PC-9 (cell line): ENCODE measurements around the gene ZNF396. TPM values are rescaled to one million over a fixed set of nuclear protein-coding genes. Genes with fewer than 3 reads are reported as not detected.
A peak's percentile ranks its signal among the peaks of the same experiment; 100 is the strongest.

ENCODE experiments used
- BruUV-seq: library from RNA; stranded (reverse); fragments of 400-500 nt; replicated peaks from 2 replicates; lab custom pipeline; 2021; lab: Mats Ljungman, UMichigan
- CTCF ChIA-PET: fragments of 300-600 bp; sonication (Branson Sonifier 250); formaldehyde crosslinking; loops from one replicate; lab custom pipeline; 2022; ENCODE audit warnings: antibody characterized with exemption; lab: Charles Lee
- POLR2A ChIA-PET: fragments of 300-600 bp; sonication (Branson Sonifier 250); formaldehyde crosslinking; loops from one replicate; lab custom pipeline; 2022; ENCODE audit warnings: antibody characterized with exemption; ENCODE audit not compliant: unreplicated experiment; lab: Charles Lee
- DNase-seq, 2 experiments: peaks; one replicate each; pipeline versions ENCODE4 v3.0.0 to v3.0.0-alpha.2; 2015 to 2022; ENCODE audit warnings: mixed read lengths in 1 of 2
- H2AFZ ChIP-seq: fragments of 200-600 bp; sonication (generic); 2 replicates; pipeline ENCODE4 v1.8.1; 2017; ENCODE audit warnings: antibody characterized with exemption
- H3F3A ChIP-seq: fragments of 200-600 bp; sonication (generic); 2 replicates; pipeline ENCODE4 v1.8.1; 2017; ENCODE audit warnings: antibody characterized with exemption, mild to moderate bottlenecking, low read depth; ENCODE audit not compliant: insufficient read depth
- H3K27ac ChIP-seq: fragments of 200-600 bp; sonication (generic); 2 replicates; pipeline ENCODE4 v1.6.1; 2016; ENCODE audit warnings: mixed run types
- H3K27me3 ChIP-seq: fragments of 200-600 bp; sonication (generic); 2 replicates; pipeline ENCODE4 v1.6.1; 2016; ENCODE audit warnings: low read depth, mixed run types; ENCODE audit not compliant: insufficient read depth
- H3K36me3 ChIP-seq: fragments of 200-600 bp; sonication (generic); 2 replicates; pipeline ENCODE4 v1.6.1; 2016; ENCODE audit warnings: low read depth, mixed run types
- H3K4me1 ChIP-seq: fragments of 200-600 bp; sonication (generic); replicated peaks from 2 replicates; pipeline ENCODE4 v1.6.1; 2016; ENCODE audit warnings: mixed run types; ENCODE audit not compliant: insufficient read depth
- H3K4me2 ChIP-seq: fragments of 200-600 bp; sonication (generic); 2 replicates; pipeline ENCODE4 v1.6.1; 2017; ENCODE audit warnings: mixed run types
- H3K4me3 ChIP-seq: fragments of 200-600 bp; sonication (generic); 2 replicates; pipeline ENCODE4 v1.6.1; 2016; ENCODE audit warnings: mixed run types
- H3K79me2 ChIP-seq: fragments of 200-600 bp; sonication (generic); 2 replicates; pipeline ENCODE4 v1.6.1; 2017; ENCODE audit warnings: low read depth, mixed run types
- H3K9me2 ChIP-seq: fragments of 200-600 bp; sonication (generic); 2 replicates; pipeline ENCODE4 v1.8.1; 2017; ENCODE audit warnings: mild to moderate bottlenecking; ENCODE audit not compliant: insufficient read depth
- H3K9me3 ChIP-seq: fragments of 200-600 bp; sonication (generic); 2 replicates; pipeline ENCODE4 v1.8.1; 2016; ENCODE audit warnings: low read depth; ENCODE audit not compliant: insufficient read depth
- H4K20me1 ChIP-seq: fragments of 200-600 bp; sonication (generic); 2 replicates; pipeline ENCODE4 v1.8.1; 2017; ENCODE audit not compliant: insufficient read depth
- EZH2 ChIP-seq: fragments of 200-600 bp; sonication (generic); IDR thresholded peaks from 2 replicates; pipeline ENCODE4 v1.8.0; 2017; ENCODE audit warnings: antibody characterized with exemption, low read depth
- intact Hi-C: fragments of 100-400 bp; cut with micrococcal nuclease; formaldehyde crosslinking; loops from one replicate; pipeline ENCODE4 v1.10.0; 2022; ENCODE audit not compliant: unreplicated experiment
- total RNA-seq: library from RNA; stranded (reverse); gene quantifications from 2 replicates; pipeline ENCODE4 v1.2.3, GENCODE V29; 2021
- TF ChIP-seq, protein P1 (sequence below): fragments of 200-600 bp; sonication (generic); conservative IDR thresholded peaks from 2 replicates; pipeline ENCODE4 v1.6.1; 2017; ENCODE audit warnings: mixed run types, antibody characterized with exemption, mild to moderate bottlenecking, moderate library complexity

Gene ZNF396
- total RNA-seq, 1 experiment from 2014 or later: 1.9 TPM

- intact Hi-C loops: no loop called here
- Histone ChIP-seq H3K4me3 (no peak overlapping the region), H3K4me2 (no peak overlapping the region), H2AFZ (no peak overlapping the region), H4K20me1 (no peaks in the 10 kb centered on the region), H3K79me2 (no peaks in the 10 kb centered on the region), H3K27ac (no peak overlapping the region), H3K4me1 (no peaks in the 10 kb centered on the region), H3K27me3 (no peaks in the 10 kb centered on the region), H3K9me2 (no peaks in the 10 kb centered on the region), H3K9me3 (no peaks in the 10 kb centered on the region), H3K36me3 (no peaks in the 10 kb centered on the region), H3F3A (no peaks in the 10 kb centered on the region)
- no TSS peak for BruUV-seq
- no peak for DNase-seq
- TF ChIP-seq, protein P1, sequence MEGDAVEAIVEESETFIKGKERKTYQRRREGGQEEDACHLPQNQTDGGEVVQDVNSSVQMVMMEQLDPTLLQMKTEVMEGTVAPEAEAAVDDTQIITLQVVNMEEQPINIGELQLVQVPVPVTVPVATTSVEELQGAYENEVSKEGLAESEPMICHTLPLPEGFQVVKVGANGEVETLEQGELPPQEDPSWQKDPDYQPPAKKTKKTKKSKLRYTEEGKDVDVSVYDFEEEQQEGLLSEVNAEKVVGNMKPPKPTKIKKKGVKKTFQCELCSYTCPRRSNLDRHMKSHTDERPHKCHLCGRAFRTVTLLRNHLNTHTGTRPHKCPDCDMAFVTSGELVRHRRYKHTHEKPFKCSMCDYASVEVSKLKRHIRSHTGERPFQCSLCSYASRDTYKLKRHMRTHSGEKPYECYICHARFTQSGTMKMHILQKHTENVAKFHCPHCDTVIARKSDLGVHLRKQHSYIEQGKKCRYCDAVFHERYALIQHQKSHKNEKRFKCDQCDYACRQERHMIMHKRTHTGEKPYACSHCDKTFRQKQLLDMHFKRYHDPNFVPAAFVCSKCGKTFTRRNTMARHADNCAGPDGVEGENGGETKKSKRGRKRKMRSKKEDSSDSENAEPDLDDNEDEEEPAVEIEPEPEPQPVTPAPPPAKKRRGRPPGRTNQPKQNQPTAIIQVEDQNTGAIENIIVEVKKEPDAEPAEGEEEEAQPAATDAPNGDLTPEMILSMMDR: no peak
- TF ChIP-seq EZH2: no peak
- CTCF ChIA-PET: no interaction called here
- POLR2A ChIA-PET: no interaction called here
Observed at GRCh38 chr18:35326695-35327387, 50.3 kb downstream of the ZNF396 start.

DNA sequence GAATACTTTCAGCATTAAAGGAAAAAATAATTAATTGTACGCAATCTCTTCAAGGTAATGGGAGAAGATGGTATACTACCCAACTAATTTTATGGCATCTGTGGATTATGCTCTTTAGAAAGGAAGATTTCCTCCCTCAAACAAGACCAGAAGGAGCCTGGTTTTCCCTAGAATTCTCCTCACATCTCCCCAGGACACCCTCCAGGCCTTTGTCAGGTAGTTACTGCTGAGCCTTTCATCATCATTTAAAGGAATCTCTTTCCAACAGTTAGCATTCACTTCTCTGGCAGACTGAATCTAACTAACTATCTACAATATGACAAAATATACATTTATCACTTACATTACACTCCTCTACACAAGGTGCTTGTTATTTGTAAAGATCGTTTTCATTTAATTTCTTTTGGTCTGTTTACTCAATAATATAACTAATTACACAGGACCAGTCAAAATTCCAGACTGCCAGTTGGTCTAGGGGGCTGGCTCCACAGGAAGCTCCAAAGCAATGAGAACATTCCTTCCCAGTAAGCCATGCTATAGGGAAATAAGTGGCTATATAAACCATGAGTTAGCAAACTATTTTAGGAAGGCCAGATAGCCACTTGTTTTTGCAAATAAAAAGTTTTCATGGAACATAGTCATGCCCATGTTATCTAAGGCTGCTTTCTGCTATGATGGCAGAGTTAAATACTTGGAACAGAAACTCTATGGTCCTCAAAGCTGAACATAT is 52.0 kb downstream of the ZNF396 start:
- H4K20me1 ChIP-seq: no peaks in the 10 kb centered on the region
- no peak for TF ChIP-seq EZH2
- TF ChIP-seq, protein P1: no peak
- ChIA-PET CTCF (no interaction called here), POLR2A (no interaction called here)
- no peaks in the 10 kb centered on the region for H3K79me2 ChIP-seq
- H2AFZ ChIP-seq: no peak overlapping the region
- H3K4me2 ChIP-seq: no peak overlapping the region
- no peaks in the 10 kb centered on the region for H3K9me2 ChIP-seq
- H3K36me3 ChIP-seq: no peaks in the 10 kb centered on the region
- H3K4me1 ChIP-seq: no peaks in the 10 kb centered on the region
- intact Hi-C loops: no loop called here
- no peaks in the 10 kb centered on the region for H3K9me3 ChIP-seq
- BruUV-seq: no TSS peak
- no peak overlapping the region for H3K27ac ChIP-seq
- DNase-seq: no peak
- H3F3A ChIP-seq: no peaks in the 10 kb centered on the region
- H3K4me3 ChIP-seq: no peak overlapping the region
- H3K27me3 ChIP-seq: no peaks in the 10 kb centered on the region

DNA sequence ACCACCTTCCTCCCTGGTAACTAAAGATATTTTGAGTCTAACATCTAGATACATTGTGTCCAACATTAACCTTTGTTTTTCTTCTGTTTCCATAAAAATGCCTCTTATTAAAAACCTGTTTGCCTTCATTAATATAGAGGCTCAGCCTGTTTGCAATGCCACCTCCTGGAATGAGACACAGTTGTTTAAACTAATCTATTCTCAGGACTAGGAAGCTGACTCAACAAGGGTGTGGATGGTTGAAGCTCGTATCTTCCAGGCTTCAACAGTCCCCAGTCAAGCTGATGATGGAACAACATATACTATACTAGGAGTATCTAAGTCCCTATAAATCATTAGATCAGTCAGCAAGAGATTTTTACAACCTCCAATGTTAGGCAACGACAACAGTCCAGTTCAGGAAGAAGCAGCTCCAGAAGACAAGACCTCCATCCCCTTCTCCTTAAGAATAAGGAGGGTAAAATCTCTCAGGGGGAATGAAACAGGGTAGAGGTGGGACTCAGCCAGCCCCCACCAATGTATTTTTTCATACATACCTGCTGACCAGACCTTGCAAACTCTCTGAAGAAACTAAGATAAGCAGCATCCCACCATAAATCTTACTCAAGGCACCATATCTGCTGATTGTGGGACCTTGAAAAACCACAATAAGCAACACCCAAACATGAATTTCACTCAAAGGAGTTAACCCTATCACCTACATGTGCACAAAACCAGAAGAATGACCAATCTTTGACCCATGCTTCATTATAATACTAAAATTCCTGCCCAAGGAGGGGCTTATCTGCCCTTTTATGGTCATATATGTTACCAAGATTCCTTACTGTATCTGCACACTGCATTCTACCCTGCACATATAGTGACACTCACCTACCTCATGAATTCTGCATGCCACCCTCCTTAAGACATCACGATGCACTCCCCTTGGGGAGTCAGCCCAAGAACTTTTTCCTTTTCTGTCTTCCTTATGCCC is 54.4 kb downstream of the ZNF396 start:
- Histone ChIP-seq H3K79me2 (no peaks in the 10 kb centered on the region), H3K4me1 (no peaks in the 10 kb centered on the region), H4K20me1 (no peaks in the 10 kb centered on the region), H3K27me3 (no peaks in the 10 kb centered on the region), H3K9me2 (no peaks in the 10 kb centered on the region), H3K9me3 (no peaks in the 10 kb centered on the region), H3F3A (no peaks in the 10 kb centered on the region), H3K4me2 (no peak overlapping the region), H3K36me3 (no peaks in the 10 kb centered on the region), H3K27ac (no peak overlapping the region), H3K4me3 (no peak overlapping the region), H2AFZ (no peak overlapping the region)
- ChIA-PET POLR2A (no interaction called here), CTCF (no interaction called here)
- BruUV-seq: no TSS peak
- TF ChIP-seq EZH2: no peak
- TF ChIP-seq, protein P1: no peak
- DNase-seq: peak in 1 of 2 experiments; percentile 76
- intact Hi-C loops: no loop called here
